T-helper 2 cell treated with Interferon-gamma antibody and Interleukin-4, amounts not matched to agents 5 μg/mL and 100 μg/mL, for 36 hours (primary cell): ENCODE measurements around the gene RNPS1.

Experiments
- DNase-seq: peaks from one replicate; pipeline ENCODE4 v3.0.0; 2021; ENCODE audit warnings: low spot score
- H3K27ac Mint-ChIP-seq: one replicate; pipeline ENCODE4 v1.8.0; 2021; ENCODE audit warnings: mild to moderate bottlenecking, mixed read lengths
- H3K27me3 Mint-ChIP-seq: one replicate; pipeline ENCODE4 v1.8.0; 2021; ENCODE audit warnings: low read depth, mixed read lengths
- H3K36me3 Mint-ChIP-seq: one replicate; pipeline ENCODE4 v1.8.0; 2021; ENCODE audit warnings: low read depth, mixed read lengths
- H3K4me1 Mint-ChIP-seq: one replicate; pipeline ENCODE4 v1.8.0; 2021; ENCODE audit warnings: low read depth, mixed read lengths
- H3K4me3 Mint-ChIP-seq: one replicate; pipeline ENCODE4 v1.8.0; 2022; ENCODE audit warnings: mild to moderate bottlenecking, moderate library complexity, mixed read lengths
- H3K9me3 Mint-ChIP-seq: one replicate; pipeline ENCODE4 v1.8.0; 2021; ENCODE audit warnings: mixed read lengths

Gene RNPS1

DNA sequence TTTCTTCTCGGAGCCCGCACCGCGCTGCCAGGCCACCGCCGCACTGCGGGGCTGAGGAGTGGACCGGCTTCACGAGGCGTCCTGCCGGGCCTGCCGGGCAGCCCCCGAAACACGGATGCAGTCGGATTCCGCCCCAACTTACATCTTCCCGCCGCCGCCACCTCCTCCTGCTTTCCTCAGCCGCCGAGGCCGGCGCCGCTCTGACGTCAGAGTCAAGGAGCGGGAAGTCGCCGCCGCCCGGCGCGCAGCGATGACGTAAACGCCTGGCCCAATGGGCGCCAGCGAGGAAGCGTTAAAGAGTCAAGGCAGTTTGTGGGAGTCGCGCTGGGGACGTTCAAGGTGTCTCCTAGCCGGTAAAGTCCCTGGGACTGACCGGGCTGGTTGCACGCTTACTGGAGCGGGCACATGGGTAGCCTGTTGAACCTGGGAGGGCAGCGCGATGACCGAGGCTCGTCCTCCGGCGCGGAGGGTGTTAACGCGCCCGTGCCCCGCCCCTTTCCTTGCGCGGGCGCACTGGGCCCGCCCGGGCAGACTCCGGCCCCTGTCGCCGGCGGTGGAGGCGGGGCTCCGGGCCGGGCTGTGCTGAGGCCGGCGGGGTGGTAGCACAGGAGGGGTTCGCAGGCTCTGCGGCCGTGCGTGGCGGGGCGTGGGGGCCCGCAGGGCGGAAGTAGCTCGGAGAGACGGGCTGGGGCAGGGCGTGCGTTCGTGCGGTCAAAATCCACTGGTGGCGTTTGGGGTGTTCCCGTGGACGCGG lies at the start of gene RNPS1:
Gene RNPS1, minus strand, starts transcription at position 214 of the 754 bp plus-strand sequence. CDS start 3,483 bp downstream, outside the sequence.
- H3K4me3 Mint-ChIP-seq = peak within 1 kb of the TSS; percentile 93
- no peaks in the 10 kb centered on the region for H3K27me3 Mint-ChIP-seq
- H3K27ac Mint-ChIP-seq = peak within 1 kb of the TSS; percentile 98
- peak; percentile 98 for DNase-seq
- peaks cover 23% of the 10 kb centered on the region for H3K4me1 Mint-ChIP-seq
- no peaks in the 10 kb centered on the region for H3K9me3 Mint-ChIP-seq
- peaks cover 28% of the 10 kb centered on the region for H3K36me3 Mint-ChIP-seq

- H3K4me3 Mint-ChIP-seq = no peak overlapping the region
- H3K27ac Mint-ChIP-seq = no peak overlapping the region
- no peaks in the 10 kb centered on the region for H3K9me3 Mint-ChIP-seq
- no peaks in the 10 kb centered on the region for H3K36me3 Mint-ChIP-seq
- no peak for DNase-seq
- H3K27me3 Mint-ChIP-seq = no peaks in the 10 kb centered on the region
- no peaks in the 10 kb centered on the region for H3K4me1 Mint-ChIP-seq
These were observed 49.5 kb upstream of the RNPS1 start for GRCh38 chr16:2317231-2318020.

DNA sequence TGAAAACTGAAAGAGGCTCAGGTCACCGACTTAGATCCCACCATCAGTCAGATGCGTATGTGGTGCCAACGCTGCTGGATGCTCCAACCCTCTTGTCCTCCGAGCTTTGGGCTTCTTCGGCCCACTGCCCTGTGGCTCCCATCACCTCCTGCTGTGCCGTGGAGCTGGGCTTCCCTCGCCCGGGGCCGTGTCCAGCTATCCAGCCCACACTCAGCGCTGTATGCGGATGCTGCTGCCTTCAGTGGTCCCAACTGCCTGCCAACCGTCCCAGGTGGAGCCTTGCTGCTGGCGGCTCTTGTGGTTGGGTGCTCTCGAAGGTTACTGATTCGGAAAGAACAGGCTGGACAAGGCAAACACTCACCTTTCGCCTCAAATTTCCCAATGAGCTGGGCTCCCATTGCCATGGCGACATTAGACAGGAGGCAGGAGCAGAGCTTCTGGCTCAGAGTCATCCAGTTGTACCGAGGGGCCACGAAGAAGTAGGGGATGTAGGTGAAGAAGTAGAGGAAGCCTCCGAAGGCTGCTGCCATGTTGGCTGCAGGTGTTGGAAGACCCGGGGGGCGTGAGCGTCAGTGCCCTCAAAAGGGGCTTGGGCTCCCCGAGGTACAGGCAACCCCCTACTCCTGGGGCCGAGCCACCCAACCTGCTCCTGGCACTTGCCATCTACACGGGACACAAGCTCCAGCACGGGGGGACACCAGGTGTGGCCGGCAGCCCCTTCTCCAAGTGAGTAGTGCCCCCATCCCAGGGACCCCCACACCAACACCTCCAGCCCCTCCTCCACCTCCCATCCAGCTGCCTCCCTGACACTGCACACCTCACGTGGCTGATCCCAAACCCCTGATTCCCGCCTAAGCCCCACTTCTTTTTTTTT lies 40.4 kb upstream of the RNPS1 start:
- no peak for DNase-seq
- Mint-ChIP-seq H3K36me3 (no peaks in the 10 kb centered on the region), H3K4me1 (no peaks in the 10 kb centered on the region), H3K9me3 (no peaks in the 10 kb centered on the region), H3K27ac (no peak overlapping the region), H3K4me3 (no peak overlapping the region), H3K27me3 (no peaks in the 10 kb centered on the region)

- Mint-ChIP-seq H3K9me3 (no peaks in the 10 kb centered on the region), H3K4me3 (no peak overlapping the region), H3K27ac (no peak overlapping the region), H3K4me1 (no peaks in the 10 kb centered on the region), H3K27me3 (no peaks in the 10 kb centered on the region), H3K36me3 (no peaks in the 10 kb centered on the region)
- no peak for DNase-seq
These were observed 31.9 kb upstream of the RNPS1 start for GRCh38 chr16:2299915-2300192.

GRCh38 chr16:2299121-2299914 lies 31.4 kb upstream of the RNPS1 start:
- Mint-ChIP-seq H3K9me3 (no peaks in the 10 kb centered on the region), H3K36me3 (no peaks in the 10 kb centered on the region), H3K4me1 (no peaks in the 10 kb centered on the region), H3K27me3 (no peaks in the 10 kb centered on the region), H3K4me3 (no peak overlapping the region), H3K27ac (no peak overlapping the region)
- no peak for DNase-seq

- no peaks in the 10 kb centered on the region for H3K36me3 Mint-ChIP-seq
- H3K27ac Mint-ChIP-seq = no peak overlapping the region
- no peak for DNase-seq
- no peaks in the 10 kb centered on the region for H3K4me1 Mint-ChIP-seq
- no peaks in the 10 kb centered on the region for H3K9me3 Mint-ChIP-seq
- no peak overlapping the region for H3K4me3 Mint-ChIP-seq
- no peaks in the 10 kb centered on the region for H3K27me3 Mint-ChIP-seq
These were observed 30.7 kb upstream of the RNPS1 start for GRCh38 chr16:2298621-2299020.

- no peaks in the 10 kb centered on the region for H3K27me3 Mint-ChIP-seq
- H3K4me1 Mint-ChIP-seq = no peaks in the 10 kb centered on the region
- H3K36me3 Mint-ChIP-seq = no peaks in the 10 kb centered on the region
- H3K4me3 Mint-ChIP-seq = no peak overlapping the region
- no peak for DNase-seq
- no peaks in the 10 kb centered on the region for H3K9me3 Mint-ChIP-seq
- no peak overlapping the region for H3K27ac Mint-ChIP-seq
These were observed 29.6 kb upstream of the RNPS1 start for GRCh38 chr16:2297506-2297860.

GRCh38 chr16:2296661-2297505 lies 29.0 kb upstream of the RNPS1 start:
- Mint-ChIP-seq H3K27me3 (no peaks in the 10 kb centered on the region), H3K36me3 (no peaks in the 10 kb centered on the region), H3K4me3 (no peak overlapping the region), H3K4me1 (no peaks in the 10 kb centered on the region), H3K27ac (no peak overlapping the region), H3K9me3 (no peaks in the 10 kb centered on the region)
- no peak for DNase-seq

- no peaks in the 10 kb centered on the region for H3K36me3 Mint-ChIP-seq
- H3K27me3 Mint-ChIP-seq = no peaks in the 10 kb centered on the region
- H3K27ac Mint-ChIP-seq = no peak overlapping the region
- no peaks in the 10 kb centered on the region for H3K9me3 Mint-ChIP-seq
- DNase-seq = no peak
- H3K4me3 Mint-ChIP-seq = no peak overlapping the region
- no peaks in the 10 kb centered on the region for H3K4me1 Mint-ChIP-seq
These were observed 27.3 kb upstream of the RNPS1 start for GRCh38 chr16:2295056-2295798.

- no peak overlapping the region for H3K27ac Mint-ChIP-seq
- H3K9me3 Mint-ChIP-seq = no peaks in the 10 kb centered on the region
- H3K27me3 Mint-ChIP-seq = no peaks in the 10 kb centered on the region
- no peak for DNase-seq
- no peak overlapping the region for H3K4me3 Mint-ChIP-seq
- no peaks in the 10 kb centered on the region for H3K36me3 Mint-ChIP-seq
- H3K4me1 Mint-ChIP-seq = no peaks in the 10 kb centered on the region
These were observed 24.3 kb upstream of the RNPS1 start for GRCh38 chr16:2292221-2292620.

GRCh38 chr16:2289282-2289681 lies 21.4 kb upstream of the RNPS1 start:
- no peaks in the 10 kb centered on the region for H3K4me1 Mint-ChIP-seq
- no peak for DNase-seq
- no peaks in the 10 kb centered on the region for H3K27me3 Mint-ChIP-seq
- no peaks in the 10 kb centered on the region for H3K9me3 Mint-ChIP-seq
- H3K4me3 Mint-ChIP-seq = no peak overlapping the region
- no peak overlapping the region for H3K27ac Mint-ChIP-seq
- H3K36me3 Mint-ChIP-seq = no peaks in the 10 kb centered on the region

DNA sequence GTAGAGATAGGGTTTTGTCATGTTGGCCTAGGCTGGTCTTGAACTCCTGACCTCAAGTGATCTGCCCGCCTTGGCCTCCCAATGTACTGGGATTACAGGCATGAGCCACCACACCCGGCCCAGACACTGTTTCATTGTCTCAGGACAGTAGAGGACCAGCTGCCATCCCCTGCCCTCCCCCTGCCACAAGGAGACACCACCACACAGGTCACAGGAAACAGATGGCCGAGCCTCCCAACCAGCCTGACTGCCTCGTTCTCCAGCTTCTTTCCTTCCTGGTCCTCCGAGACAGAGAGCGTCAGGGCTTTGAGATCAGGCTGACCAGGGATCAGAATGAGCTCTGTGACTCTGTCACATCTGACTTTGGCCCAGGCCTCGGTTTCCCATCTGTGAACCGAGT lies 20.8 kb upstream of the RNPS1 start:
- Mint-ChIP-seq H3K27me3 (no peaks in the 10 kb centered on the region), H3K9me3 (no peaks in the 10 kb centered on the region)
- no peak for DNase-seq

More for the DNA sequence above, 20.8 kb upstream of the RNPS1 start:
- Mint-ChIP-seq H3K36me3 (no peaks in the 10 kb centered on the region), H3K4me1 (no peaks in the 10 kb centered on the region), H3K4me3 (no peak overlapping the region), H3K27ac (no peak overlapping the region)
